Caco-2 (cell line): ENCODE results near the gene NFKBIA. TPM values are rescaled to one million over a fixed set of nuclear protein-coding genes. Genes with fewer than 3 reads are reported as not detected.
"Not testable (repeated sequence)": the region's sequence is repeated elsewhere in the genome, so short reads cannot be mapped to it uniquely, and the experiment has no call there.

Source experiments
- BruUV-seq: library from RNA; stranded (reverse); fragments of 400-500 nt; replicated peaks from 2 replicates; lab custom pipeline; 2021; lab: Mats Ljungman, UMichigan
- CTCF ChIA-PET: fragments of 300-600 bp; sonication (Branson Sonifier 250); formaldehyde crosslinking; loops from one replicate; lab custom pipeline; 2022; ENCODE audit warnings: antibody characterized with exemption; lab: Charles Lee
- POLR2A ChIA-PET: fragments of 300-600 bp; sonication (Branson Sonifier 250); formaldehyde crosslinking; loops from one replicate; lab custom pipeline; 2022; ENCODE audit warnings: antibody characterized with exemption; lab: Charles Lee
- DNase-seq, 2 experiments: peaks; one replicate each; pipeline versions ENCODE4 v3.0.0 to v3.0.0-alpha.2; 2020 to 2022
- H3K27me3 ChIP-seq: replicated peaks from 2 replicates; pipeline ENCODE4 v1.6.0; 2011; ENCODE audit warnings: low read length; ENCODE audit not compliant: control insufficient read depth, insufficient read depth
- H3K36me3 ChIP-seq: 2 replicates; pipeline ENCODE4 v1.5.1; 2011; ENCODE audit warnings: low read length; ENCODE audit not compliant: control insufficient read depth, insufficient read depth
- H3K4me1 ChIP-seq: fragments of 250-450 bp; sonication (Bioruptor Pico); 2 replicates; pipeline ENCODE4 v1.5.1; 2020; ENCODE audit warnings: mild to moderate bottlenecking
- H3K4me3 ChIP-seq: 2 replicates; pipeline ENCODE4 v1.5.1; 2011; ENCODE audit warnings: low read depth, mild to moderate bottlenecking, control low read depth, low read length
- H3K9me3 ChIP-seq: fragments of 250-450 bp; sonication (Bioruptor Pico); 2 replicates; pipeline ENCODE4 v1.5.1; 2020; ENCODE audit warnings: mild to moderate bottlenecking, moderate library complexity
- H3K27ac Mint-ChIP-seq: one replicate; pipeline ENCODE4 v1.8.0; 2022; ENCODE audit warnings: mixed read lengths; ENCODE audit not compliant: unreplicated experiment
- H3K27me3 Mint-ChIP-seq: one replicate; pipeline ENCODE4 v1.8.0; 2022; ENCODE audit warnings: mixed read lengths; ENCODE audit not compliant: insufficient read depth, unreplicated experiment
- H3K36me3 Mint-ChIP-seq: one replicate; pipeline ENCODE4 v1.8.0; 2022; ENCODE audit warnings: mild to moderate bottlenecking, mixed read lengths; ENCODE audit not compliant: insufficient read depth, unreplicated experiment
- H3K4me1 Mint-ChIP-seq: one replicate; pipeline ENCODE4 v1.8.0; 2022; ENCODE audit warnings: low read depth, mixed read lengths; ENCODE audit not compliant: unreplicated experiment
- H3K4me3 Mint-ChIP-seq: one replicate; pipeline ENCODE4 v1.8.0; 2022; ENCODE audit warnings: mild to moderate bottlenecking, moderate library complexity, mixed read lengths; ENCODE audit not compliant: unreplicated experiment
- H3K9me3 Mint-ChIP-seq: one replicate; pipeline ENCODE4 v1.8.0; 2022; ENCODE audit warnings: mixed read lengths; ENCODE audit not compliant: unreplicated experiment
- CTCF ChIP-seq, 2 experiments: fragments of 200-600 bp in 1 of 2; IDR thresholded peaks; 1 replicate in 1 of 2; 2 replicates in 1 of 2; pipeline versions ENCODE4 v1.5.1 to v1.8.0; 2011 to 2022; ENCODE audit warnings: antibody characterized with exemption in 1 of 2, control low read depth in 1 of 2, inconsistent platforms in 1 of 2, low read depth in 1 of 2, low read length in 1 of 2, mild to moderate bottlenecking in 1 of 2, moderate library complexity in 1 of 2; ENCODE audit not compliant: insufficient read depth in 1 of 2, severe bottlenecking in 1 of 2, unreplicated experiment in 1 of 2
- intact Hi-C: fragments of 100-400 bp; cut with micrococcal nuclease; formaldehyde crosslinking; loops from one replicate; pipeline ENCODE4 v1.10.0; 2022; ENCODE audit not compliant: unreplicated experiment
- total RNA-seq: library from RNA; stranded (reverse); gene quantifications from 2 replicates; pipeline ENCODE4 v1.2.3, GENCODE V29; 2022

NFKBIA gene
- total RNA-seq, 1 experiment from 2014 or later = 33.4 TPM

- Mint-ChIP-seq H3K36me3 (no peaks in the 10 kb centered on the region), H3K4me3 (no peak overlapping the region), H3K4me1 (no peaks in the 10 kb centered on the region), H3K9me3 (no peaks in the 10 kb centered on the region), H3K27me3 (no peaks in the 10 kb centered on the region), H3K27ac (no peak overlapping the region)
- intact Hi-C loops = loop anchor here (5.0 kb wide), 1 partner anchor 246 kb away; no protein-coding TSS in a partner anchor
- Histone ChIP-seq H3K27me3 (no peaks in the 10 kb centered on the region), H3K4me3 (no peak overlapping the region), H3K36me3 (no peaks in the 10 kb centered on the region), H3K4me1 (peaks cover 13% of the 10 kb centered on the region), H3K9me3 (no peaks in the 10 kb centered on the region)
- CTCF ChIA-PET = interaction anchor here (0.6 kb wide), 1 partner anchor 238 kb away, joined by 3 read pairs; no protein-coding TSS in a partner anchor
- POLR2A ChIA-PET = no interaction called here
- no TSS peak for BruUV-seq
- TF ChIP-seq CTCF (IDR thresholded peaks at IDR 0.05; ENCODE audit: insufficient read depth in 1 of 2, low read depth in 1 of 2, low read length in 1 of 2, severe bottlenecking in 1 of 2, unreplicated experiment in 1 of 2) = no peak
- DNase-seq = no peak
These were observed 36.6 kb upstream of the NFKBIA start for GRCh38 chr14:35441160-35441559.

- no peaks in the 10 kb centered on the region for H3K36me3 ChIP-seq
- H3K27me3 Mint-ChIP-seq = no peaks in the 10 kb centered on the region
- H3K9me3 Mint-ChIP-seq = no peaks in the 10 kb centered on the region
- no peak overlapping the region for H3K27ac Mint-ChIP-seq
- no TSS peak for BruUV-seq
- ChIA-PET CTCF (interaction anchor here (0.5 to 1.2 kb wide), 11 partner anchors 12 to 450 kb away, joined by 3 to 14 read pairs (median 5); partner anchors contain the start of gene INSM2), POLR2A (interaction anchor here (0.7 kb wide), 1 partner anchor 458 kb away, joined by 6 read pairs; no protein-coding TSS in a partner anchor)
- DNase-seq = no peak
- H3K4me3 Mint-ChIP-seq = no peak overlapping the region
- no peaks in the 10 kb centered on the region for H3K9me3 ChIP-seq
- TF ChIP-seq CTCF (IDR thresholded peaks at IDR 0.05; ENCODE audit: insufficient read depth in 1 of 2, low read depth in 1 of 2, low read length in 1 of 2, severe bottlenecking in 1 of 2, unreplicated experiment in 1 of 2) = peak; percentile 54 to 66
- H3K4me1 ChIP-seq = peaks cover 13% of the 10 kb centered on the region
- H3K4me3 ChIP-seq = no peak overlapping the region
- no peaks in the 10 kb centered on the region for H3K4me1 Mint-ChIP-seq
- no peaks in the 10 kb centered on the region for H3K36me3 Mint-ChIP-seq
- intact Hi-C loops = loop anchor here (2.0 to 10.0 kb wide), 2 partner anchors 94 to 376 kb away; no protein-coding TSS in a partner anchor
- H3K27me3 ChIP-seq = no peaks in the 10 kb centered on the region
These were observed 34.6 kb upstream of the NFKBIA start for GRCh38 chr14:35438910-35439713.

- not testable (repeated sequence) for H3K27me3 Mint-ChIP-seq, H3K27ac Mint-ChIP-seq, H3K36me3 ChIP-seq, BruUV-seq, DNase-seq, H3K9me3 Mint-ChIP-seq, H3K4me3 ChIP-seq, H3K27me3 ChIP-seq, H3K36me3 Mint-ChIP-seq, H3K4me3 Mint-ChIP-seq, H3K9me3 ChIP-seq, H3K4me1 Mint-ChIP-seq
- H3K4me1 ChIP-seq = peaks cover 13% of the 10 kb centered on the region
- CTCF ChIA-PET = interaction anchor here (0.6 to 1.2 kb wide), 9 partner anchors 12 to 449 kb away, joined by 3 to 14 read pairs (median 5); partner anchors contain the start of gene INSM2
- intact Hi-C loops = loop anchor here (2.0 to 10.0 kb wide), 2 partner anchors 94 to 376 kb away; no protein-coding TSS in a partner anchor
- POLR2A ChIA-PET = interaction anchor here (0.7 kb wide), 1 partner anchor 458 kb away, joined by 6 read pairs; no protein-coding TSS in a partner anchor
These were observed 33.9 kb upstream of the NFKBIA start for GRCh38 chr14:35438492-35438891.
